ENCODE results near the gene MAPKBP1. TPM values are rescaled to one million over a fixed set of nuclear protein-coding genes. Genes with fewer than 3 reads are reported as not detected.

MAPKBP1 gene
- total and polyA plus RNA-seq, 2 of the 8 experiments (the other 6 are each of a cell fraction or from before 2014, with no cell fraction given) = 4.3 to 11.3 TPM

DNA sequence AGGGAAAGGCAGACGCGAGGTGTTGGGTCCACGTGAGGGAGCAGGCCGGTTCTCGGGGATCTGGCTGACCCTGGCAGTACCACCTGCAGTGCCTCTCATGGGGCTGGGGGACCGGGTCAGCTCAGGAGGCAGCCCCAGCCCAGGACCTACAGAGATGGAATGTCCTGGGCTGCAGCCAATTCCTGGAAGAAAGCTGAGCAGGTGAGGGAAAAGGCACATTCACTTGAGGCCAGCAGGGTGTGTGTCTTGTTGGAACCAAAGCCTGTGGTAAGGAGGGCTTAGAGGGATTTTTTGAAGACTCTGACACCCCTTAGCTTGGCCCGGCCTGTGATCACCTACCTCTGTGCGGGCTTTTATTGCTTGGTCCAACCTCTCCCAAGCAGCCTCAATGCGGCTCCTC lies 80.2 kb downstream of the MAPKBP1 start:
- Histone ChIP-seq H4K8ac (ENCODE audit: extremely low read depth, insufficient read depth, low read length) (no peak overlapping the region; the same call in 1 of the 2 replicates), H3K23me2 (ENCODE audit: low read depth, low read length) (0 out of 2 replicates have a peak, but pooled peaks cover 2% of the 10 kb centered on the region), H3K4me1 (replicated peaks in 1 of 4; ENCODE audit: control insufficient read depth in 3 of 4, insufficient read depth in 4 of 4, low read length in 3 of 4) (peaks cover 0 to 11% (median 2%) of the 10 kb centered on the region in 4 experiments; a peak in 3 of 7 replicates), H2BK20ac (ENCODE audit: low read length) (no peak overlapping the region), H4K20me1 (replicated peaks in 1 of 2; ENCODE audit: control insufficient read depth in 1 of 2, insufficient read depth in 2 of 2, low read length in 2 of 2) (no peaks in the 10 kb centered on the region), H3K27ac (ENCODE audit: low read depth, low read length) (no peak overlapping the region), H3K4me3 (ENCODE audit: extremely low read depth in 1 of 4, insufficient read depth in 2 of 4, low read depth in 3 of 4, low read length in 4 of 4) (no peak overlapping the region), H3K56ac (replicated peaks; ENCODE audit: insufficient read length, low read depth, low read length) (no peak overlapping the region), H3K4me2 (ENCODE audit: insufficient read depth in 1 of 2, low read depth in 2 of 2, low read length in 2 of 2) (no peak overlapping the region), H3K23ac (ENCODE audit: insufficient read length) (no peak overlapping the region), H2BK12ac (ENCODE audit: low read depth, low read length) (0 out of 2 replicates have a peak overlapping the region, but pooled peaks have one; percentile 9), H2BK5ac (ENCODE audit: low read depth, low read length) (no peak overlapping the region), H2AFZ (ENCODE audit: low read length) (no peak overlapping the region), H2AK5ac (ENCODE audit: low read depth, low read length) (no peak overlapping the region), H2BK120ac (replicated peaks; ENCODE audit: low read depth, low read length) (no peak overlapping the region), H4K91ac (replicated peaks; ENCODE audit: insufficient read length, low read length) (no peak overlapping the region), H3K79me1 (ENCODE audit: low read depth, low read length) (no peaks in the 10 kb centered on the region), H3K18ac (ENCODE audit: extremely low read depth, low read length) (no peak overlapping the region), H2BK15ac (ENCODE audit: low read length) (no peak overlapping the region), H3K79me2 (ENCODE audit: control insufficient read depth in 1 of 2, insufficient read depth in 2 of 2, low read length in 2 of 2) (no peaks in the 10 kb centered on the region), H3K4ac (replicated peaks; ENCODE audit: insufficient read length, low read depth, low read length) (no peak overlapping the region), H3K14ac (ENCODE audit: insufficient read length) (no peak overlapping the region), H3K36me3 (ENCODE audit: control insufficient read depth in 2 of 4, insufficient read depth in 4 of 4, low read length in 3 of 4) (no peaks in the 10 kb centered on the region), H4K5ac (ENCODE audit: insufficient read length, low read depth, low read length) (no peak overlapping the region), H3K9ac (replicated peaks in 1 of 4; ENCODE audit: extremely low read depth in 1 of 4, low read depth in 3 of 4, low read length in 3 of 4) (no peak overlapping the region), H3K27me3 (replicated peaks in 1 of 4; ENCODE audit: control insufficient read depth in 3 of 4, extremely low read depth in 1 of 4, insufficient read depth in 3 of 4, low read length in 3 of 4) (no peaks in the 10 kb centered on the region; a peak in 1 of 7 replicates), H3K9me3 (ENCODE audit: insufficient read depth in 2 of 2, low read depth in 1 of 2, low read length in 1 of 2) (no peaks in the 10 kb centered on the region)
- FAIRE-seq (no peak), DNase-seq (ENCODE audit: low read depth in 1 of 2, low spot score in 2 of 2) (no peak)
- ChIA-PET CTCF (ENCODE audit: partially characterized antibody) (interaction anchor here (0.5 to 2.5 kb wide), 8 partner anchors 10 to 263 kb away, joined by 3 to 9 read pairs (median 5); no protein-coding TSS in a partner anchor), POLR2A (ENCODE audit: partially characterized antibody) (interaction anchor here (1.0 to 7.2 kb wide), 5 partner anchors 9 to 23 kb away, joined by 3 to 45 read pairs (median 5); partner anchors contain the start of gene PLA2G4B)
- WGBS, 2 experiments (ENCODE audit: extremely low coverage in 1 of 2, insufficient coverage in 1 of 2, insufficient read length in 1 of 2, insufficient replicate concordance in 2 of 2, low coverage in 1 of 2, low lambda C conversion rate in 2 of 2, missing lambda C conversion rate in 1 of 2) = 96% methylated on average over 7 of the region's 9 CpGs; no CpG with 5 or more reads in 1 of the 2 experiments
- TF ChIP-seq BCL11A (IDR thresholded peaks at IDR 0.05; ENCODE audit: low read depth in 2 of 2, low read length in 2 of 2) (no peak), RFX5 (IDR thresholded peaks at IDR 0.05; ENCODE audit: borderline replicate concordance, low read depth, low read length) (no peak), CEBPB (IDR thresholded peaks at IDR 0.05; ENCODE audit: low read depth, low read length) (no peak), RAD21 (IDR thresholded peaks at IDR 0.05 in 1 of 2, conservative IDR thresholded peaks at IDR 0.05 in 1 of 2; ENCODE audit: low read depth in 2 of 2, low read length in 2 of 2) (no peak), YY1 (IDR thresholded peaks at IDR 0.05; ENCODE audit: low read depth, low read length) (no peak), CHD2 (IDR thresholded peaks at IDR 0.05; ENCODE audit: low read length) (no peak), KDM1A (IDR thresholded peaks at IDR 0.05; ENCODE audit: borderline replicate concordance, low read length) (no peak), USF2 (IDR thresholded peaks at IDR 0.05; ENCODE audit: low read length) (no peak), TAF1 (IDR thresholded peaks at IDR 0.05; ENCODE audit: low read depth, low read length) (no peak)
- TF ChIP-seq, protein P1, sequence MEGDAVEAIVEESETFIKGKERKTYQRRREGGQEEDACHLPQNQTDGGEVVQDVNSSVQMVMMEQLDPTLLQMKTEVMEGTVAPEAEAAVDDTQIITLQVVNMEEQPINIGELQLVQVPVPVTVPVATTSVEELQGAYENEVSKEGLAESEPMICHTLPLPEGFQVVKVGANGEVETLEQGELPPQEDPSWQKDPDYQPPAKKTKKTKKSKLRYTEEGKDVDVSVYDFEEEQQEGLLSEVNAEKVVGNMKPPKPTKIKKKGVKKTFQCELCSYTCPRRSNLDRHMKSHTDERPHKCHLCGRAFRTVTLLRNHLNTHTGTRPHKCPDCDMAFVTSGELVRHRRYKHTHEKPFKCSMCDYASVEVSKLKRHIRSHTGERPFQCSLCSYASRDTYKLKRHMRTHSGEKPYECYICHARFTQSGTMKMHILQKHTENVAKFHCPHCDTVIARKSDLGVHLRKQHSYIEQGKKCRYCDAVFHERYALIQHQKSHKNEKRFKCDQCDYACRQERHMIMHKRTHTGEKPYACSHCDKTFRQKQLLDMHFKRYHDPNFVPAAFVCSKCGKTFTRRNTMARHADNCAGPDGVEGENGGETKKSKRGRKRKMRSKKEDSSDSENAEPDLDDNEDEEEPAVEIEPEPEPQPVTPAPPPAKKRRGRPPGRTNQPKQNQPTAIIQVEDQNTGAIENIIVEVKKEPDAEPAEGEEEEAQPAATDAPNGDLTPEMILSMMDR (IDR thresholded peaks at IDR 0.05; ENCODE audit: control extremely low read depth in 1 of 3, insufficient read depth in 1 of 3, low read depth in 1 of 3, low read length in 3 of 3) = no peak

Data from H1 (cell line).